ENCODE results near the gene APOL1.

- TF ChIP-seq CTCF (IDR thresholded peaks at IDR 0.05; ENCODE audit: poor library complexity, severe bottlenecking), result no peak
- no peak for TF ChIP-seq REST (IDR thresholded peaks at IDR 0.05; ENCODE audit: borderline replicate concordance)
- TF ChIP-seq EZH2 (IDR thresholded peaks at IDR 0.05; ENCODE audit: borderline replicate concordance, insufficient read depth, low read length, poor library complexity, severe bottlenecking), result no peak
- no peak for TF ChIP-seq POLR2AphosphoS5 (IDR thresholded peaks at IDR 0.05)
- no peak for TF ChIP-seq RAD21 (conservative IDR thresholded peaks at IDR 0.05)
- no peak for TF ChIP-seq SMC3 (conservative IDR thresholded peaks at IDR 0.05; ENCODE audit: poor library complexity)
- TF ChIP-seq TAF1 (IDR thresholded peaks at IDR 0.05; ENCODE audit: low read depth), result no peak
- TF ChIP-seq EP300 (conservative IDR thresholded peaks at IDR 0.05; ENCODE audit: poor library complexity, severe bottlenecking), result no peak
Observed at GRCh38 chr22:36208914-36209313, 44.0 kb upstream of the APOL1 start.
